ENCODE measurements around the gene WDR73. TPM values are rescaled to one million over a fixed set of nuclear protein-coding genes. Genes with fewer than 3 reads are reported as not detected.

WDR73 gene
- 35.6 TPM for total RNA-seq (2021; ENCODE audit: unreplicated experiment)
- 17.7 and 19.2 TPM in 2 replicates for polyA plus RNA-seq (2012)
- percentile 89 among the genes with signal in this experiment for Bru-seq, nascent RNA
- BruChase-seq, experiment 1, labeled RNA remaining after a 6-hour chase: percentile 86 among the genes with signal in this experiment
- BruChase-seq, experiment 2, labeled RNA remaining after a 2-hour chase: percentile 92 among the genes with signal in this experiment
- long read RNA-seq, full-length matches to known transcripts: 24 of 53 reads
- long read RNA-seq, partial matches to known transcripts: 6 of 53 reads
- long read RNA-seq, other reads (novel, unspliced or antisense): 23 of 53 reads

- RAD21 ChIA-PET (ENCODE audit: low non-redundant PET in 1 of 2, low total read pairs in 2 of 2, uncharacterized antibody in 2 of 2, unreplicated experiment in 2 of 2): interaction anchor here in 1 of 2 experiments (0.7 to 0.8 kb wide), 2 partner anchors 23 to 274 kb away, joined by 3 read pairs; no protein-coding TSS in a partner anchor
Measured at GRCh38 chr15:84653910-84654688, at the start of gene WDR73. Gene WDR73 (minus strand): TSS chr15:84654283. CDS start chr15:84654274, 9 bp downstream.

More at GRCh38 chr15:84653910-84654688, at the start of gene WDR73:
- TF ChIP-seq CBX3 (IDR thresholded peaks at IDR 0.05; ENCODE audit: low read depth): no peak
- no peak for TF ChIP-seq EZH2phosphoT487 (IDR thresholded peaks at IDR 0.05; ENCODE audit: borderline replicate concordance)
- TF ChIP-seq POLR2A (IDR thresholded peaks at IDR 0.05; ENCODE audit: borderline replicate concordance, extremely low read depth, insufficient read depth, insufficient read length): peak; percentile 33
- peak; percentile 98 for TF ChIP-seq ZBTB33 (IDR thresholded peaks at IDR 0.05; ENCODE audit: extremely low read depth, insufficient replicate concordance, low read length)
- peak; percentile 83 for TF ChIP-seq POLR2AphosphoS5 (IDR thresholded peaks at IDR 0.05; ENCODE audit: low read depth, low read length)
- TF ChIP-seq SIN3A (IDR thresholded peaks at IDR 0.05; ENCODE audit: low read depth): peak; percentile 68; the same call in 1 of the 2 replicates
- TF ChIP-seq MAX (IDR thresholded peaks at IDR 0.05): peak; percentile 69; the same call in 1 of the 2 replicates
- TF ChIP-seq SP1 (IDR thresholded peaks at IDR 0.05; ENCODE audit: low read depth): peak; percentile 62
- TF ChIP-seq ELF1 (IDR thresholded peaks at IDR 0.05; ENCODE audit: borderline replicate concordance, low read depth): no peak; the same call in 1 of the 2 replicates
- TF ChIP-seq ZFX (IDR thresholded peaks at IDR 0.05): peak; percentile 95
- ATAC-seq (peak; percentile 91), DNase-seq (ENCODE audit: low read depth, low spot score) (peak; percentile 87)
- H2AFZ ChIP-seq (ENCODE audit: low read depth, low read length, poor library complexity, severe bottlenecking): peak within 1 kb of the TSS; percentile 16
- no peaks in the 10 kb centered on the region for H3K9me2 ChIP-seq (ENCODE audit: insufficient read depth)
- peak within 1 kb of the TSS; percentile 61 to 86 for H3K4me3 ChIP-seq (replicated peaks in 1 of 2; ENCODE audit: low read depth in 1 of 2, low read length in 2 of 2)
- H3K4me1 ChIP-seq (ENCODE audit: control insufficient read depth in 1 of 2, insufficient read depth in 2 of 2, low read length in 2 of 2): peaks cover 18 to 54% of the 10 kb centered on the region in 2 experiments
- H3K79me2 ChIP-seq (ENCODE audit: insufficient read depth, low read length): peaks cover 32% of the 10 kb centered on the region
- BruUV-seq (replicated peaks): no TSS peak
- intact Hi-C loops (cut with micrococcal nuclease): loop anchor here (1.0 to 10.0 kb wide), 5 partner anchors 94 to 281 kb away; partner anchors contain the start of gene ZNF592
- H3K27me3 ChIP-seq (ENCODE audit: insufficient read depth, low read length): no peaks in the 10 kb centered on the region
- peak within 1 kb of the TSS; percentile 99 for H3K4me2 ChIP-seq (ENCODE audit: low read length)
- H3K27ac ChIP-seq (ENCODE audit: low read depth, low read length): peak within 1 kb of the TSS; percentile 76
- H3K9me3 ChIP-seq (ENCODE audit: control insufficient read depth in 1 of 2, insufficient read depth in 1 of 2, low read depth in 1 of 2, low read length in 2 of 2): no peaks in the 10 kb centered on the region
- H4K20me1 ChIP-seq (ENCODE audit: insufficient read depth): no peaks in the 10 kb centered on the region
- peak within 1 kb of the TSS; percentile 98 for H3K9ac ChIP-seq (ENCODE audit: low read length)
- H3K36me3 ChIP-seq (ENCODE audit: control insufficient read depth in 1 of 2, insufficient read depth in 2 of 2, low read length in 2 of 2): peaks cover 19 to 29% of the 10 kb centered on the region in 2 experiments
- ChIA-PET POLR2A (interaction anchor here (0.8 to 1.6 kb wide), 4 partner anchors 15 to 274 kb away, joined by 3 to 5 read pairs (median 4); no protein-coding TSS in a partner anchor), CTCF (interaction anchor here (0.7 to 1.6 kb wide), 5 partner anchors 66 to 281 kb away, joined by 3 to 6 read pairs (median 4); no protein-coding TSS in a partner anchor)
